ENCODE results near the gene S100A16. TPM values are rescaled to one million over a fixed set of nuclear protein-coding genes. Genes with fewer than 3 reads are reported as not detected.

Gene S100A16
- total RNA-seq, 1 experiment from 2014 or later, result 196 TPM

- no peak overlapping the region for H3K4me3 ChIP-seq (replicated peaks in 1 of 2; ENCODE audit: low read depth in 1 of 2, low read length in 2 of 2)
- POLR2A ChIA-PET, result interaction anchor here (0.7 to 2.2 kb wide), 4 partner anchors 10 to 70 kb away, joined by 3 to 10 read pairs (median 4); partner anchors contain the start of genes S100A13 and S100A16
- no peaks in the 10 kb centered on the region for H3K9me2 ChIP-seq (ENCODE audit: insufficient read depth)
- H3K4me1 ChIP-seq (ENCODE audit: control insufficient read depth in 1 of 2, insufficient read depth in 2 of 2, low read length in 2 of 2), result peaks cover 5 to 21% of the 10 kb centered on the region in 2 experiments
- no TSS peak for BruUV-seq (replicated peaks)
- no peak overlapping the region for H3K27ac ChIP-seq (ENCODE audit: low read depth, low read length)
- ATAC-seq (no peak), DNase-seq (ENCODE audit: low read depth, low spot score) (no peak)
- no peaks in the 10 kb centered on the region for H3K9me3 ChIP-seq (ENCODE audit: control insufficient read depth in 1 of 2, insufficient read depth in 1 of 2, low read depth in 1 of 2, low read length in 2 of 2)
- CTCF ChIA-PET, result no interaction called here
- H4K20me1 ChIP-seq (ENCODE audit: insufficient read depth), result no peaks in the 10 kb centered on the region
- peaks cover 3 to 17% of the 10 kb centered on the region in 2 experiments; a peak in 3 of 4 replicates for H3K36me3 ChIP-seq (ENCODE audit: control insufficient read depth in 1 of 2, insufficient read depth in 2 of 2, low read length in 2 of 2)
- no peak overlapping the region for H3K9ac ChIP-seq (ENCODE audit: low read length)
- H2AFZ ChIP-seq (ENCODE audit: low read depth, low read length, poor library complexity, severe bottlenecking), result no peak overlapping the region
- intact Hi-C loops (cut with micrococcal nuclease), result no loop called here
- TF ChIP-seq MAX (IDR thresholded peaks at IDR 0.05), result no peak
- TF ChIP-seq CEBPB (IDR thresholded peaks at IDR 0.05; ENCODE audit: low read depth), result no peak
- no peak for TF ChIP-seq JUND (IDR thresholded peaks at IDR 0.05)
- TF ChIP-seq SP1 (IDR thresholded peaks at IDR 0.05; ENCODE audit: low read depth), result no peak
- TF ChIP-seq EZH2phosphoT487 (IDR thresholded peaks at IDR 0.05; ENCODE audit: borderline replicate concordance), result no peak
- no peak overlapping the region for H3K4me2 ChIP-seq (ENCODE audit: low read length)
- no peaks in the 10 kb centered on the region for H3K27me3 ChIP-seq (ENCODE audit: insufficient read depth, low read length)
- RAD21 ChIA-PET (ENCODE audit: low non-redundant PET in 1 of 2, low total read pairs in 2 of 2, uncharacterized antibody in 2 of 2, unreplicated experiment in 2 of 2), result no interaction called here
- peaks cover 9% of the 10 kb centered on the region; the same call in 1 of the 2 replicates for H3K79me2 ChIP-seq (ENCODE audit: insufficient read depth, low read length)
These were observed 10.2 kb downstream of the S100A16 start for GRCh38 chr1:153602749-153603148.

- H3K4me3 ChIP-seq (replicated peaks in 1 of 2; ENCODE audit: low read depth in 1 of 2, low read length in 2 of 2), result no peak overlapping the region
- no peak overlapping the region for H3K4me2 ChIP-seq (ENCODE audit: low read length)
- TF ChIP-seq JUND (IDR thresholded peaks at IDR 0.05), result no peak
- no peak for TF ChIP-seq CBX3 (IDR thresholded peaks at IDR 0.05; ENCODE audit: low read depth)
- no peak for TF ChIP-seq SP1 (IDR thresholded peaks at IDR 0.05; ENCODE audit: low read depth)
- no peak for TF ChIP-seq ZNF274 (IDR thresholded peaks at IDR 0.05; ENCODE audit: low read depth, low read length)
- no peak for TF ChIP-seq SRF (IDR thresholded peaks at IDR 0.05; ENCODE audit: low read depth)
- CTCF ChIA-PET, result no interaction called here
- POLR2A ChIA-PET, result interaction anchor here (0.8 to 1.1 kb wide), 3 partner anchors 10 to 15 kb away, joined by 3 to 4 read pairs (median 4); no protein-coding TSS in a partner anchor
- DNase-seq (ENCODE audit: low read depth, low spot score) (no peak), ATAC-seq (no peak)
- H2AFZ ChIP-seq (ENCODE audit: low read depth, low read length, poor library complexity, severe bottlenecking), result no peak overlapping the region
- RAD21 ChIA-PET (ENCODE audit: low non-redundant PET in 1 of 2, low total read pairs in 2 of 2, uncharacterized antibody in 2 of 2, unreplicated experiment in 2 of 2), result no interaction called here
- no peaks in the 10 kb centered on the region for H3K36me3 ChIP-seq (ENCODE audit: control insufficient read depth in 1 of 2, insufficient read depth in 2 of 2, low read length in 2 of 2)
- H3K79me2 ChIP-seq (ENCODE audit: insufficient read depth, low read length), result no peaks in the 10 kb centered on the region
- no TSS peak for BruUV-seq (replicated peaks)
- peaks cover 8 to 22% of the 10 kb centered on the region in 2 experiments for H3K4me1 ChIP-seq (ENCODE audit: control insufficient read depth in 1 of 2, insufficient read depth in 2 of 2, low read length in 2 of 2)
- H3K9me3 ChIP-seq (ENCODE audit: control insufficient read depth in 1 of 2, insufficient read depth in 1 of 2, low read depth in 1 of 2, low read length in 2 of 2), result no peaks in the 10 kb centered on the region
- H3K9ac ChIP-seq (ENCODE audit: low read length), result no peak overlapping the region
- no peak overlapping the region for H3K27ac ChIP-seq (ENCODE audit: low read depth, low read length)
- intact Hi-C loops (cut with micrococcal nuclease), result no loop called here
- no peaks in the 10 kb centered on the region for H4K20me1 ChIP-seq (ENCODE audit: insufficient read depth)
- no peaks in the 10 kb centered on the region for H3K27me3 ChIP-seq (ENCODE audit: insufficient read depth, low read length)
- H3K9me2 ChIP-seq (ENCODE audit: insufficient read depth), result no peaks in the 10 kb centered on the region
These were observed 13.1 kb downstream of the S100A16 start for GRCh38 chr1:153599847-153600246.

All from HCT116 (cell line).